K562 (cell line): ENCODE results near the gene RGS6.

Experiments
- RBM34 ChIP-seq: fragments of 200-400 bp; formaldehyde crosslinking; IDR thresholded peaks from 2 replicates; pipeline ENCODE4 v1.6.1; 2018; ENCODE audit warnings: low read length, borderline replicate concordance; ENCODE audit not compliant: insufficient read depth
- RNF2 ChIP-seq: sonication (generic); IDR thresholded peaks from 2 replicates; pipeline ENCODE4 v1.6.1; 2016
- ZBTB40 ChIP-seq, 2 experiments: fragments of 450-650 bp in 1 of 2; sonication (generic) in 1 of 2; formaldehyde crosslinking in 1 of 2; IDR thresholded peaks; 2 replicates each; pipeline versions ENCODE4 v1.7.1 to v1.9.0; 2016 to 2022; ENCODE audit warnings: inconsistent platforms in 1 of 2, mild to moderate bottlenecking in 1 of 2, missing genetic modification reagents in 1 of 2
- TF ChIP-seq, protein P1 (sequence below): fragments of 450-650 bp; IDR thresholded peaks from 2 replicates; pipeline ENCODE4 v1.6.1; 2018; ENCODE audit not compliant: partially characterized antibody
- TF ChIP-seq, protein P2 (sequence below), 2 experiments: fragments of 450-650 bp; formaldehyde crosslinking in 1 of 2; IDR thresholded peaks; 2 replicates each; pipeline versions ENCODE4 v1.4.0 to v1.6.1; 2014 to 2020; ENCODE audit warnings: mild to moderate bottlenecking in 2 of 2, borderline replicate concordance in 1 of 2, low read depth in 1 of 2

DNA sequence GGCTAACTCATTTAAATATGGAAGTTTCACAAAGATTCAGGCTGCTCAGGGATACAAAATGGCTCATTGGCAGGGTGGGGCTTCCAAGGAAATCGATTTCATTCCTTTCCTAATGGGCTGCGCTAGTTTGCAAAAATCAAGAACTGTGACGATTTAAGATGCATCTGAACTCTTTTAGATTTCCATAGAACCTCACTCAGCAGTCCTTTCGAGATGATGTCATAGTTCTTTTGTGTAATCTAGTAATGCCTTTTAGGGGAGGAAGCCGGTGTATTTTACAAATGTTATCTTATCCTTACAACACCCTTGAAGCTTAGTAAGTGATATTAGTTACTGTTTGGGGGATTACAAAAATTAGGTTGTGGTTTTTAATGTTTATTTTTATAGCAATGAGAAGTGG lies 239.8 kb downstream of the RGS6 start:
- TF ChIP-seq, protein P1, sequence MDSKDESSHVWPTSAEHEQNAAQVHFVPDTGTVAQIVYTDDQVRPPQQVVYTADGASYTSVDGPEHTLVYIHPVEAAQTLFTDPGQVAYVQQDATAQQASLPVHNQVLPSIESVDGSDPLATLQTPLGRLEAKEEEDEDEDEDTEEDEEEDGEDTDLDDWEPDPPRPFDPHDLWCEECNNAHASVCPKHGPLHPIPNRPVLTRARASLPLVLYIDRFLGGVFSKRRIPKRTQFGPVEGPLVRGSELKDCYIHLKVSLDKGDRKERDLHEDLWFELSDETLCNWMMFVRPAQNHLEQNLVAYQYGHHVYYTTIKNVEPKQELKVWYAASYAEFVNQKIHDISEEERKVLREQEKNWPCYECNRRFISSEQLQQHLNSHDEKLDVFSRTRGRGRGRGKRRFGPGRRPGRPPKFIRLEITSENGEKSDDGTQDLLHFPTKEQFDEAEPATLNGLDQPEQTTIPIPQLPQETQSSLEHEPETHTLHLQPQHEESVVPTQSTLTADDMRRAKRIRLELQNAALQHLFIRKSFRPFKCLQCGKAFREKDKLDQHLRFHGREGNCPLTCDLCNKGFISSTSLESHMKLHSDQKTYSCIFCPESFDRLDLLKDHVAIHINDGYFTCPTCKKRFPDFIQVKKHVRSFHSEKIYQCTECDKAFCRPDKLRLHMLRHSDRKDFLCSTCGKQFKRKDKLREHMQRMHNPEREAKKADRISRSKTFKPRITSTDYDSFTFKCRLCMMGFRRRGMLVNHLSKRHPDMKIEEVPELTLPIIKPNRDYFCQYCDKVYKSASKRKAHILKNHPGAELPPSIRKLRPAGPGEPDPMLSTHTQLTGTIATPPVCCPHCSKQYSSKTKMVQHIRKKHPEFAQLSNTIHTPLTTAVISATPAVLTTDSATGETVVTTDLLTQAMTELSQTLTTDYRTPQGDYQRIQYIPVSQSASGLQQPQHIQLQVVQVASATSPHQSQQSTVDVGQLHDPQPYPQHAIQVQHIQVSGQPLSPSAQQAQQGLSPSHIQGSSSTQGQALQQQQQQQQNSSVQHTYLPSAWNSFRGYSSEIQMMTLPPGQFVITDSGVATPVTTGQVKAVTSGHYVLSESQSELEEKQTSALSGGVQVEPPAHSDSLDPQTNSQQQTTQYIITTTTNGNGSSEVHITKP, result no peak
- TF ChIP-seq, protein P2, sequence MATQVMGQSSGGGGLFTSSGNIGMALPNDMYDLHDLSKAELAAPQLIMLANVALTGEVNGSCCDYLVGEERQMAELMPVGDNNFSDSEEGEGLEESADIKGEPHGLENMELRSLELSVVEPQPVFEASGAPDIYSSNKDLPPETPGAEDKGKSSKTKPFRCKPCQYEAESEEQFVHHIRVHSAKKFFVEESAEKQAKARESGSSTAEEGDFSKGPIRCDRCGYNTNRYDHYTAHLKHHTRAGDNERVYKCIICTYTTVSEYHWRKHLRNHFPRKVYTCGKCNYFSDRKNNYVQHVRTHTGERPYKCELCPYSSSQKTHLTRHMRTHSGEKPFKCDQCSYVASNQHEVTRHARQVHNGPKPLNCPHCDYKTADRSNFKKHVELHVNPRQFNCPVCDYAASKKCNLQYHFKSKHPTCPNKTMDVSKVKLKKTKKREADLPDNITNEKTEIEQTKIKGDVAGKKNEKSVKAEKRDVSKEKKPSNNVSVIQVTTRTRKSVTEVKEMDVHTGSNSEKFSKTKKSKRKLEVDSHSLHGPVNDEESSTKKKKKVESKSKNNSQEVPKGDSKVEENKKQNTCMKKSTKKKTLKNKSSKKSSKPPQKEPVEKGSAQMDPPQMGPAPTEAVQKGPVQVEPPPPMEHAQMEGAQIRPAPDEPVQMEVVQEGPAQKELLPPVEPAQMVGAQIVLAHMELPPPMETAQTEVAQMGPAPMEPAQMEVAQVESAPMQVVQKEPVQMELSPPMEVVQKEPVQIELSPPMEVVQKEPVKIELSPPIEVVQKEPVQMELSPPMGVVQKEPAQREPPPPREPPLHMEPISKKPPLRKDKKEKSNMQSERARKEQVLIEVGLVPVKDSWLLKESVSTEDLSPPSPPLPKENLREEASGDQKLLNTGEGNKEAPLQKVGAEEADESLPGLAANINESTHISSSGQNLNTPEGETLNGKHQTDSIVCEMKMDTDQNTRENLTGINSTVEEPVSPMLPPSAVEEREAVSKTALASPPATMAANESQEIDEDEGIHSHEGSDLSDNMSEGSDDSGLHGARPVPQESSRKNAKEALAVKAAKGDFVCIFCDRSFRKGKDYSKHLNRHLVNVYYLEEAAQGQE (IDR thresholded peaks at IDR 0.05; ENCODE audit: borderline replicate concordance), result no peak
- TF ChIP-seq, protein P2 (CRISPR knock-in tag; IDR thresholded peaks at IDR 0.05; ENCODE audit: low read depth), result no peak
- TF ChIP-seq RBM34 (no peak), ZBTB40 (IDR thresholded peaks at IDR 0.05) (no peak), ZBTB40 (CRISPR knock-in tag; IDR thresholded peaks at IDR 0.05) (no peak), RNF2 (no peak)
